WI38 (cell line): ENCODE measurements around the gene TRIM56.
"Not testable (repeated sequence)": the region's sequence is repeated elsewhere in the genome, so short reads cannot be mapped to it uniquely, and the experiment has no call there.

ENCODE experiments used
- H3K4me3 ChIP-seq: 2 replicates; pipeline ENCODE4 v1.5.1; 2011; ENCODE audit warnings: low read depth, mild to moderate bottlenecking, control low read depth, low read length
- CTCF ChIP-seq: IDR thresholded peaks from 2 replicates; pipeline ENCODE4 v1.5.1; 2012; ENCODE audit warnings: low read depth, mild to moderate bottlenecking, control low read depth, low read length

Gene TRIM56

GRCh38 chr7:101087334-101088068 lies 2.2 kb downstream of the TRIM56 start:
- no peak overlapping the region for H3K4me3 ChIP-seq
- no peak for TF ChIP-seq CTCF

GRCh38 chr7:101088069-101088425 lies 2.8 kb downstream of the TRIM56 start:
- no peak for TF ChIP-seq CTCF

GRCh38 chr7:101088858-101089529 lies 3.7 kb downstream of the TRIM56 start:
- no peak overlapping the region for H3K4me3 ChIP-seq
- no peak for TF ChIP-seq CTCF

More at GRCh38 chr7:101088069-101088425, 2.8 kb downstream of the TRIM56 start:
- H3K4me3 ChIP-seq = no peak overlapping the region

- no peak overlapping the region for H3K4me3 ChIP-seq
- no peak for TF ChIP-seq CTCF
Measured at GRCh38 chr7:101089876-101090275, 4.6 kb downstream of the TRIM56 start.

GRCh38 chr7:101092266-101092905 lies 7.1 kb downstream of the TRIM56 start:
- H3K4me3 ChIP-seq = not testable (repeated sequence)

- TF ChIP-seq CTCF = no peak
- no peak overlapping the region for H3K4me3 ChIP-seq
Measured at GRCh38 chr7:101093906-101094305, 8.6 kb downstream of the TRIM56 start.

GRCh38 chr7:101094376-101094775 lies 9.1 kb downstream of the TRIM56 start:
- TF ChIP-seq CTCF = no peak
- H3K4me3 ChIP-seq = no peak overlapping the region
